GM12878 (cell line): Measurements from ENCODE around the gene CPNE9. TPM values are rescaled to one million over a fixed set of nuclear protein-coding genes. Genes with fewer than 3 reads are reported as not detected.

Experiments
- ATAC-seq: fragments of 200-7000 bp; cut with Tn5 transposase; 3 replicates; pipeline ENCODE4 v1.9.1; 2020; ENCODE audit warnings: mild to moderate bottlenecking, moderate library complexity
- BruUV-seq: library from RNA; stranded (reverse); fragments of 400-500 nt; replicated peaks from 2 replicates; lab custom pipeline; 2021; lab: Mats Ljungman, UMichigan
- CTCF ChIA-PET: fragments of 300-600 bp; sonication (Branson Sonifier 250); formaldehyde crosslinking; extraction: SDS; loops from one replicate; lab custom pipeline; 2021; ENCODE audit warnings: inconsistent platforms; lab: Yijun Ruan, JAX
- POLR2A ChIA-PET: fragments of 350-600 bp; formaldehyde crosslinking; extraction: SDS; loops from one replicate; lab custom pipeline; 2021; ENCODE audit warnings: inconsistent platforms; lab: Charles Lee
- RAD21 ChIA-PET: fragments of 300-600 bp; sonication (Branson Sonifier 250); formaldehyde crosslinking; loops from one replicate; lab custom pipeline; 2023; ENCODE audit warnings: antibody characterized with exemption; ENCODE audit not compliant: unreplicated experiment; lab: Charles Lee
- SMC1A ChIA-PET: fragments of 300-600 bp; sonication (Branson Sonifier 250); formaldehyde crosslinking; loops from one replicate; lab custom pipeline; 2023; ENCODE audit not compliant: unreplicated experiment, uncharacterized antibody; lab: Charles Lee
- DNase-seq: peaks from one replicate; pipeline ENCODE4 v3.0.0-alpha.2; 2011; ENCODE audit warnings: low read depth, low spot score
- FAIRE-seq: peaks from 3 replicates; lab custom pipeline; 2011; peaks lifted over from hg19 to GRCh38; lab: Jason Lieb, UNC
- H2AFZ ChIP-seq: 2 replicates; pipeline ENCODE4 v1.6.0; 2011; ENCODE audit warnings: low read depth, low read length, control low read depth; ENCODE audit not compliant: control insufficient read depth
- H3K27ac ChIP-seq: 2 replicates; pipeline ENCODE4 v1.5.1; 2011; ENCODE audit warnings: control low read depth; ENCODE audit not compliant: control insufficient read depth, insufficient read depth
- H3K27me3 ChIP-seq, 2 experiments: replicated peaks in 1 of 2; 2 replicates each; pipeline versions ENCODE4 v1.6.0 to v1.6.1; 2011; ENCODE audit warnings: low read length in 1 of 2; ENCODE audit not compliant: control insufficient read depth in 2 of 2, insufficient read depth in 2 of 2
- H3K36me3 ChIP-seq, 2 experiments: 2 replicates each; pipeline ENCODE4 v1.5.1; 2011; ENCODE audit warnings: low read length in 1 of 2; ENCODE audit not compliant: control insufficient read depth in 2 of 2, insufficient read depth in 2 of 2
- H3K4me1 ChIP-seq: 2 replicates; pipeline ENCODE4 v1.6.1; 2011; ENCODE audit warnings: mild to moderate bottlenecking, low read length, moderate library complexity, mixed read lengths; ENCODE audit not compliant: control insufficient read depth, insufficient read depth
- H3K4me2 ChIP-seq: 2 replicates; pipeline ENCODE4 v1.6.0; 2011; ENCODE audit warnings: control low read depth; ENCODE audit not compliant: control insufficient read depth, insufficient read depth
- H3K4me3 ChIP-seq: fragments of 200-600 bp; sonication (generic); 2 replicates; pipeline ENCODE4 v1.5.1; 2016
- H3K79me2 ChIP-seq: 2 replicates; pipeline ENCODE4 v1.6.0; 2011; ENCODE audit warnings: low read length; ENCODE audit not compliant: control insufficient read depth, insufficient read depth
- H3K9ac ChIP-seq: 2 replicates; pipeline ENCODE4 v1.8.0; 2011; ENCODE audit warnings: low read length, control low read depth, mixed read lengths; ENCODE audit not compliant: control insufficient read depth, insufficient read depth
- H3K9me3 ChIP-seq: replicated peaks from 3 replicates; pipeline ENCODE4 v1.5.1; 2011; ENCODE audit warnings: mild to moderate bottlenecking, low read length; ENCODE audit not compliant: control insufficient read depth, insufficient read depth
- H4K20me1 ChIP-seq: 2 replicates; pipeline ENCODE4 v1.6.0; 2011; ENCODE audit not compliant: control insufficient read depth, insufficient read depth
- BRCA1 ChIP-seq: IDR thresholded peaks from 2 replicates; pipeline ENCODE4 v1.6.1; 2011; ENCODE audit warnings: low read depth, low read length, improper control_type of control experiment
- CHD1 ChIP-seq: IDR thresholded peaks from 2 replicates; pipeline ENCODE4 v1.6.1; 2012; ENCODE audit warnings: low read depth, low read length, improper control_type of control experiment
- CREB1 ChIP-seq: IDR thresholded peaks from 2 replicates; pipeline ENCODE4 v1.6.1; 2012; ENCODE audit warnings: low read depth, mild to moderate bottlenecking, inconsistent platforms
- EP300 ChIP-seq, 2 experiments: fragments of 150-350 bp in 1 of 2; IDR thresholded peaks; 2 replicates each; pipeline ENCODE4 v1.6.1; 2011 to 2012; ENCODE audit warnings: low read depth in 2 of 2, low read length in 2 of 2, borderline replicate concordance in 1 of 2, improper control_type of control experiment in 1 of 2, inconsistent platforms in 1 of 2; ENCODE audit not compliant: control insufficient read depth in 1 of 2
- MEF2B ChIP-seq: fragments of 450-650 bp; IDR thresholded peaks from 2 replicates; pipeline ENCODE4 v1.6.1; 2018; ENCODE audit warnings: mild to moderate bottlenecking, moderate library complexity; ENCODE audit not compliant: partially characterized antibody, poor library complexity, severe bottlenecking
- NR2C2 ChIP-seq: IDR thresholded peaks from 2 replicates; pipeline ENCODE4 v1.6.1; 2011; ENCODE audit warnings: borderline replicate concordance, low read depth; ENCODE audit not compliant: control insufficient read depth, insufficient read length
- RBBP5 ChIP-seq: fragments of 200-600 bp; sonication (generic); conservative IDR thresholded peaks from 2 replicates; pipeline ENCODE4 v1.6.1; 2016
- RELA ChIP-seq: fragments of 450-650 bp; IDR thresholded peaks from 2 replicates; pipeline ENCODE4 v1.8.0; 2014; ENCODE audit warnings: borderline replicate concordance; ENCODE audit not compliant: partially characterized antibody
- SMAD1 ChIP-seq: fragments of 450-650 bp; IDR thresholded peaks from 2 replicates; pipeline ENCODE4 v1.6.1; 2018; ENCODE audit warnings: mild to moderate bottlenecking, low read depth; ENCODE audit not compliant: partially characterized antibody
- SMAD5 ChIP-seq: IDR thresholded peaks from 2 replicates; pipeline ENCODE4 v1.6.1; 2016; ENCODE audit warnings: antibody characterized with exemption, low read depth
- STAT3 ChIP-seq: IDR thresholded peaks from 2 replicates; pipeline ENCODE4 v1.6.1; 2011; ENCODE audit warnings: low read depth, low read length, improper control_type of control experiment
- TCF12 ChIP-seq: IDR thresholded peaks from 2 replicates; pipeline ENCODE4 v1.6.1; 2011; ENCODE audit warnings: low read depth, mild to moderate bottlenecking, low read length
- ZNF217 ChIP-seq: fragments of 450-650 bp; IDR thresholded peaks from 2 replicates; pipeline ENCODE4 v1.6.1; 2017; ENCODE audit warnings: antibody characterized with exemption, mild to moderate bottlenecking
- ZNF274 ChIP-seq: IDR thresholded peaks from one replicate; pipeline ENCODE4 v1.8.0; 2011; ENCODE audit not compliant: insufficient read length, insufficient read depth
- WGBS: methylation state at CpG from one replicate; pipeline ENCODE4 v1.1.6; 2016; ENCODE audit warnings: low lambda C conversion rate; ENCODE audit not compliant: insufficient replicate concordance, insufficient coverage; ENCODE audit errors: missing lambda C conversion rate; 5-methylcytosine and 5-hydroxymethylcytosine counted together
- in situ Hi-C: fragments of 300-500 bp; cut with MboI; formaldehyde crosslinking; loops from 9 replicates; pipeline ENCODE4 v1.14.3; 2018; ENCODE audit warnings: mixed read lengths
- intact Hi-C: fragments of 100-400 bp; cut with micrococcal nuclease; formaldehyde crosslinking; loops from one replicate; pipeline ENCODE4 v1.14.2; 2022; ENCODE audit not compliant: unreplicated experiment
- polyA plus RNA-seq, 11 experiments: library from polyadenylated mRNA; depleted of rRNA in 4 of 11; unstranded in 6 of 11; stranded (reverse) in 5 of 11; fragments of >200 nt; fragmentation: Nextera tagmentation in 4 of 11; fragmentation: Illumina TruSeq in 1 of 11; extraction: Ambion mirVana in 4 of 11; extraction: Trizol in 1 of 11; gene quantifications; 1 replicate in 1 of 11; 2 replicates in 10 of 11; pipeline versions ENCODE4 v1.2.1 to v1.2.3, GENCODE V29; 2011 to 2016; ENCODE audit warnings: inconsistent platforms in 2 of 11, missing spikeins in 2 of 11, low read depth in 1 of 11
- total RNA-seq, 4 experiments: library from RNA; depleted of rRNA in 3 of 4; stranded (reverse); fragments of >200 nt in 3 of 4; fragmentation: Illumina TruSeq in 1 of 4; extraction: Trizol in 1 of 4; gene quantifications; 2 replicates each; pipeline versions ENCODE4 v1.2.1 to v1.2.3, GENCODE V29; 2013 to 2021
- TF ChIP-seq, protein P1 (sequence below): fragments of 450-650 bp; formaldehyde crosslinking; IDR thresholded peaks from 2 replicates; pipeline ENCODE4 v1.4.0; 2020; ENCODE audit warnings: mild to moderate bottlenecking, moderate library complexity
- TF ChIP-seq, protein P2 (sequence below): IDR thresholded peaks from 2 replicates; pipeline ENCODE4 v1.6.1; 2012; ENCODE audit warnings: low read length, inconsistent platforms
- TF ChIP-seq, protein P3 (sequence below): IDR thresholded peaks from 2 replicates; pipeline ENCODE4 v1.6.1; 2011; ENCODE audit warnings: low read depth, mild to moderate bottlenecking, low read length, moderate library complexity, borderline replicate concordance; ENCODE audit errors: extremely low read depth

Gene CPNE9
- total and polyA plus RNA-seq, 10 of the 15 experiments (the other 5 are each of a cell fraction or from before 2014, with no cell fraction given) = 0.02 to 0.12 (median 0.05) TPM; not detected in 7

DNA sequence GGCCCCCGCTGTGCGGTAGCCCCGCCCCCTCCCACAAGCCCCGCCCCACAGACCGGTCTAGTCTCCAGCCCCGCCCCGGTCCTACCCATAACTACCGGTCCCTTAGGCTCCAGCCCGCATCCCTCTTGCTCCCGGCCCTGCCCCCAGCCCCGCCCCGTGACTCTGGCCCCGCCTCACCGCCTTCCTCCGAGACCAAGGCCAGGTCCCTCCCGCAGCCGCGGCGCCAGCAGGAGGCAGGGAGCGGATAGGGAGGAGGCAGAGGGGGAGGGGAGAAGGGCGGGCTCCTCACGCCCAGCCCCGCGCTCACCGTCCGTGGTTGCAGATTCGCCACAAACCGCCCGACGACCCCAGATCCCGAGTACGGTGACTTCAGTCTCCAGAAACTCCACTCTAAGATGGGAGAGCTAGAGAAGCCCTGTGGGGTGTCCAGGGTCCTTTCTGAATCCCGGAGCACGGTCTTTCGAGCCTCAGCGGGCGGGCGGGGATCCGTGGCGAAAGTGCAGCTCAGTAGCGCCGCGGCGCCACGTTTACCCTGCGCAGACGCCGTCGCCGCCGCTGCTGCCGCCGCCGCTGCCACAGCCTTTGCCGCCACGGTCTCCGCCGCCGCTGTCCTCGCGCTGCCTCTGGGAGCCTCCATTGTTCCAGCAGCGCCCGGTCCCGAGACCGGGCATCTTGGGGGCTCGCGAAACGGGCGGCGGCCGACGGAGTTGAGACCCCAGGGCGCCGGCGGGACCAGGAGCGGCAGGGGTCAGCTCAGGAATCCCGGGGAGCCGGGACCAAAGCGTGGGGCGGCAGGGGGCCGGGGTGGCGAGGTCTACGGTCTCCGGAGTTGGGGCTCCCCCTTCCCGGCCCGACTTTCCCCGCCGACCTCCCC, 27.8 kb downstream of the CPNE9 start, which contains the start of gene BRPF1:
Gene BRPF1, plus strand, starts transcription at position 530 of the 874 bp plus-strand sequence. CDS start 2,406 bp downstream, outside the sequence.
- H3K4me3 ChIP-seq = peak within 1 kb of the TSS; percentile 94
- H3K9me3 ChIP-seq = no peaks in the 10 kb centered on the region
- ChIA-PET POLR2A (interaction anchor here (0.8 to 1.8 kb wide), 6 partner anchors 18 to 1007 kb away, joined by 3 to 10 read pairs (median 3); partner anchors contain the start of genes ARPC4, OGG1, TADA3 and THUMPD3), CTCF (interaction anchor here (0.8 to 2.8 kb wide), 5 partner anchors 10 to 370 kb away, joined by 3 to 24 read pairs (median 7); partner anchors contain the start of genes MTMR14 and OGG1), RAD21 (interaction anchor here (1.0 to 1.9 kb wide), 8 partner anchors 19 to 369 kb away, joined by 3 to 8 read pairs (median 4); partner anchors contain the start of genes ARPC4, OGG1, TADA3 and THUMPD3), SMC1A (interaction anchor here (0.7 to 2.7 kb wide), 8 partner anchors 18 to 323 kb away, joined by 3 to 16 read pairs (median 3); partner anchors contain the start of genes ARPC4 and OGG1)
- 2% methylated on average over 58 of the region's 88 CpGs for WGBS
- ATAC-seq (peak; percentile 97), FAIRE-seq (peak; percentile 93), DNase-seq (peak; percentile 90)
- H4K20me1 ChIP-seq = peaks cover 3% of the 10 kb centered on the region
- intact Hi-C loops = loop anchor here (1.0 to 10.0 kb wide), 4 partner anchors 18 to 377 kb away; partner anchors contain the start of genes ARPC4, OGG1 and TADA3
- BruUV-seq = no TSS peak
- H3K27ac ChIP-seq = peak within 1 kb of the TSS; percentile 100
- peaks cover 0 to 10% of the 10 kb centered on the region in 2 experiments; a peak in 3 of 4 replicates for H3K36me3 ChIP-seq
- no peaks in the 10 kb centered on the region for H3K27me3 ChIP-seq
- peaks cover 12% of the 10 kb centered on the region for H3K4me1 ChIP-seq
- peak within 1 kb of the TSS; percentile 99 for H2AFZ ChIP-seq
- peaks cover 32% of the 10 kb centered on the region for H3K79me2 ChIP-seq
- peak within 1 kb of the TSS; percentile 97 for H3K4me2 ChIP-seq
- in situ Hi-C loops = no loop called here
- peak within 1 kb of the TSS; percentile 98 for H3K9ac ChIP-seq
- TF ChIP-seq BRCA1 (no peak), RBBP5 (no peak), EP300 (IDR thresholded peaks at IDR 0.05; ENCODE audit: borderline replicate concordance in 1 of 2, control insufficient read depth in 1 of 2, low read depth in 2 of 2, low read length in 2 of 2) (peak in 1 of 2 experiments; percentile 99; a peak in 2 of 4 replicates), SMAD1 (no peak), ZNF217 (no peak), ZNF274 (no peak), RELA (peak; percentile 81), STAT3 (no peak), NR2C2 (no peak), TCF12 (no peak; the same call in 1 of the 2 replicates), SMAD5 (no peak), CREB1 (peak; percentile 78), MEF2B (peak; percentile 40), CHD1 (no peak)
- TF ChIP-seq, protein P1, sequence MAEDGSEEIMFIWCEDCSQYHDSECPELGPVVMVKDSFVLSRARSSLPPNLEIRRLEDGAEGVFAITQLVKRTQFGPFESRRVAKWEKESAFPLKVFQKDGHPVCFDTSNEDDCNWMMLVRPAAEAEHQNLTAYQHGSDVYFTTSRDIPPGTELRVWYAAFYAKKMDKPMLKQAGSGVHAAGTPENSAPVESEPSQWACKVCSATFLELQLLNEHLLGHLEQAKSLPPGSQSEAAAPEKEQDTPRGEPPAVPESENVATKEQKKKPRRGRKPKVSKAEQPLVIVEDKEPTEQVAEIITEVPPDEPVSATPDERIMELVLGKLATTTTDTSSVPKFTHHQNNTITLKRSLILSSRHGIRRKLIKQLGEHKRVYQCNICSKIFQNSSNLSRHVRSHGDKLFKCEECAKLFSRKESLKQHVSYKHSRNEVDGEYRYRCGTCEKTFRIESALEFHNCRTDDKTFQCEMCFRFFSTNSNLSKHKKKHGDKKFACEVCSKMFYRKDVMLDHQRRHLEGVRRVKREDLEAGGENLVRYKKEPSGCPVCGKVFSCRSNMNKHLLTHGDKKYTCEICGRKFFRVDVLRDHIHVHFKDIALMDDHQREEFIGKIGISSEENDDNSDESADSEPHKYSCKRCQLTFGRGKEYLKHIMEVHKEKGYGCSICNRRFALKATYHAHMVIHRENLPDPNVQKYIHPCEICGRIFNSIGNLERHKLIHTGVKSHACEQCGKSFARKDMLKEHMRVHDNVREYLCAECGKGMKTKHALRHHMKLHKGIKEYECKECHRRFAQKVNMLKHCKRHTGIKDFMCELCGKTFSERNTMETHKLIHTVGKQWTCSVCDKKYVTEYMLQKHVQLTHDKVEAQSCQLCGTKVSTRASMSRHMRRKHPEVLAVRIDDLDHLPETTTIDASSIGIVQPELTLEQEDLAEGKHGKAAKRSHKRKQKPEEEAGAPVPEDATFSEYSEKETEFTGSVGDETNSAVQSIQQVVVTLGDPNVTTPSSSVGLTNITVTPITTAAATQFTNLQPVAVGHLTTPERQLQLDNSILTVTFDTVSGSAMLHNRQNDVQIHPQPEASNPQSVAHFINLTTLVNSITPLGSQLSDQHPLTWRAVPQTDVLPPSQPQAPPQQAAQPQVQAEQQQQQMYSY (CRISPR knock-in tag) = no peak
- TF ChIP-seq, protein P2, sequence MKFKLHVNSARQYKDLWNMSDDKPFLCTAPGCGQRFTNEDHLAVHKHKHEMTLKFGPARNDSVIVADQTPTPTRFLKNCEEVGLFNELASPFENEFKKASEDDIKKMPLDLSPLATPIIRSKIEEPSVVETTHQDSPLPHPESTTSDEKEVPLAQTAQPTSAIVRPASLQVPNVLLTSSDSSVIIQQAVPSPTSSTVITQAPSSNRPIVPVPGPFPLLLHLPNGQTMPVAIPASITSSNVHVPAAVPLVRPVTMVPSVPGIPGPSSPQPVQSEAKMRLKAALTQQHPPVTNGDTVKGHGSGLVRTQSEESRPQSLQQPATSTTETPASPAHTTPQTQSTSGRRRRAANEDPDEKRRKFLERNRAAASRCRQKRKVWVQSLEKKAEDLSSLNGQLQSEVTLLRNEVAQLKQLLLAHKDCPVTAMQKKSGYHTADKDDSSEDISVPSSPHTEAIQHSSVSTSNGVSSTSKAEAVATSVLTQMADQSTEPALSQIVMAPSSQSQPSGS = no peak
- TF ChIP-seq, protein P3, sequence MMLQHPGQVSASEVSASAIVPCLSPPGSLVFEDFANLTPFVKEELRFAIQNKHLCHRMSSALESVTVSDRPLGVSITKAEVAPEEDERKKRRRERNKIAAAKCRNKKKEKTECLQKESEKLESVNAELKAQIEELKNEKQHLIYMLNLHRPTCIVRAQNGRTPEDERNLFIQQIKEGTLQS = no peak
